Measurements from ENCODE around the gene GALNT18. TPM values are rescaled to one million over a fixed set of nuclear protein-coding genes. Genes with fewer than 3 reads are reported as not detected.

Gene GALNT18
- total RNA-seq, 1 donor, result 11.7 TPM

DNA sequence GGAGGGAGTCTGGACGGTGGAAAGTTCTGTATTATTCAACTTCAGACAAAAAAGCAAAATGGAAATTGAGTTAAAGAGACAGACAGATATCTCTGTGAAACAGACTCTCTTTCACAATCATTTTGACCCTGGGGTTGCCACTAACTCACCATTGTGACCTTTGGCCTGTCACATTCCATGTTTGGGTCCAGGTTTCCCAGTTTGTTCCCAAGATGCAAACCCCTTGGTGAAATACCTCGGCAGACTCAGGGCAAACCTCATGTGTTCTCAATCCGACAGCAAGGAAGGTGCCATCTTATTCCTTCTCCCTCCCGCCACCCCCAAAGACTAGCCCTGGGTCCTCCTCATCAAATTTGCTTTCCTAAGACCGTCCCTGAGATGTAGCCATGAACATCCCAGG, 41.8 kb downstream of the GALNT18 start:
- no peak overlapping the region for H3K4me3 ChIP-seq (ENCODE audit: low read depth, low read length)
- DNase-seq (ENCODE audit: low read depth), result no peak
- TF ChIP-seq, protein P1, sequence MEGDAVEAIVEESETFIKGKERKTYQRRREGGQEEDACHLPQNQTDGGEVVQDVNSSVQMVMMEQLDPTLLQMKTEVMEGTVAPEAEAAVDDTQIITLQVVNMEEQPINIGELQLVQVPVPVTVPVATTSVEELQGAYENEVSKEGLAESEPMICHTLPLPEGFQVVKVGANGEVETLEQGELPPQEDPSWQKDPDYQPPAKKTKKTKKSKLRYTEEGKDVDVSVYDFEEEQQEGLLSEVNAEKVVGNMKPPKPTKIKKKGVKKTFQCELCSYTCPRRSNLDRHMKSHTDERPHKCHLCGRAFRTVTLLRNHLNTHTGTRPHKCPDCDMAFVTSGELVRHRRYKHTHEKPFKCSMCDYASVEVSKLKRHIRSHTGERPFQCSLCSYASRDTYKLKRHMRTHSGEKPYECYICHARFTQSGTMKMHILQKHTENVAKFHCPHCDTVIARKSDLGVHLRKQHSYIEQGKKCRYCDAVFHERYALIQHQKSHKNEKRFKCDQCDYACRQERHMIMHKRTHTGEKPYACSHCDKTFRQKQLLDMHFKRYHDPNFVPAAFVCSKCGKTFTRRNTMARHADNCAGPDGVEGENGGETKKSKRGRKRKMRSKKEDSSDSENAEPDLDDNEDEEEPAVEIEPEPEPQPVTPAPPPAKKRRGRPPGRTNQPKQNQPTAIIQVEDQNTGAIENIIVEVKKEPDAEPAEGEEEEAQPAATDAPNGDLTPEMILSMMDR (IDR thresholded peaks at IDR 0.05; ENCODE audit: insufficient read depth, low read depth, low read length), result no peak

DNA sequence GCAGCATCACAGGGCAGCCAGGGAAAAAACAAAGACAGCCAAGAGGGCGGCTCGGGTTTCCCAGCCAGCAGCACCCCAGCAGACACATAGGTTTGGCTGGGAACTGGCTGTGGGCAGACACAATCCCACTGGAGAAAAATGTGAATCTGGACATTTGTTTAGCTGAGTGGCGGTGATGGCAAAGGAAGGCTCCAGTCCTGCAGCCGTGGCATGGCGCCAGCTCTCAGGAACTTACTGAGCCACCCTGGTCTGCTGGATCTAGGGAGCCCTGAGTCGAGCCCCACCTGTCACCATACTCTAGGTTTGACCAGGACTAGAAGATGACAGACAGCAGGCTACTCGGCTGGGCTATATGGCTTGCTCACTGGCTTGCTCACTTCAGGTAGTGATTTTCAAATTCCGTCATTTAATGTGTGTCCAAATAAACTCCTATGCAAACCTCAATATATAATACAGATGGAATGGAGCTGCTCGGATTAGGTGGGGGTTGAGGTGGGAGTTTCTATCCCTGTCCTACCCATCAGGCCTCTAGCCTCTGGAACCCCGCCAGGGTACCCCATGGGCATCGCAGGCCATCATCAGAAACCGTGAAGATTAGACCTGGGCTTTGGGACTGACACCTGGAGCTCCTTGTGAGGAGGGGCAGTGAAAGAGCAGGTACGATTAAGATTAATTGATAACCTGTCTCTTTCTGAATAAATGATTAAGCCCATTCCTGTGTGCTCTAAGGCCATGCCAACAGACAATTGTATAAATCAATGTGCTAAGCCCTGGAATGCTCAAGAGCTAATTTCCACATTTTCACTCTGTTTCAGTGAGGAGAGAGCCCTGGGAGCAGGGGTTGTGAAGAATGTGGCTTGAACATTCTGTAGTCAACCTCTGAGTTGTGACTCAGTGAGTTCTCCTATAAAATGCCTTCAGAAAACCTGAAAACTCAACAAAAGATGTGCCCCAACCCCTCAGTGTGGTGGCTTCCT, 42.5 kb downstream of the GALNT18 start:
- TF ChIP-seq, protein P1 (IDR thresholded peaks at IDR 0.05; ENCODE audit: insufficient read depth, low read depth, low read length), result no peak
- DNase-seq (ENCODE audit: low read depth), result no peak
- H3K4me3 ChIP-seq (ENCODE audit: low read depth, low read length), result no peak overlapping the region

DNA sequence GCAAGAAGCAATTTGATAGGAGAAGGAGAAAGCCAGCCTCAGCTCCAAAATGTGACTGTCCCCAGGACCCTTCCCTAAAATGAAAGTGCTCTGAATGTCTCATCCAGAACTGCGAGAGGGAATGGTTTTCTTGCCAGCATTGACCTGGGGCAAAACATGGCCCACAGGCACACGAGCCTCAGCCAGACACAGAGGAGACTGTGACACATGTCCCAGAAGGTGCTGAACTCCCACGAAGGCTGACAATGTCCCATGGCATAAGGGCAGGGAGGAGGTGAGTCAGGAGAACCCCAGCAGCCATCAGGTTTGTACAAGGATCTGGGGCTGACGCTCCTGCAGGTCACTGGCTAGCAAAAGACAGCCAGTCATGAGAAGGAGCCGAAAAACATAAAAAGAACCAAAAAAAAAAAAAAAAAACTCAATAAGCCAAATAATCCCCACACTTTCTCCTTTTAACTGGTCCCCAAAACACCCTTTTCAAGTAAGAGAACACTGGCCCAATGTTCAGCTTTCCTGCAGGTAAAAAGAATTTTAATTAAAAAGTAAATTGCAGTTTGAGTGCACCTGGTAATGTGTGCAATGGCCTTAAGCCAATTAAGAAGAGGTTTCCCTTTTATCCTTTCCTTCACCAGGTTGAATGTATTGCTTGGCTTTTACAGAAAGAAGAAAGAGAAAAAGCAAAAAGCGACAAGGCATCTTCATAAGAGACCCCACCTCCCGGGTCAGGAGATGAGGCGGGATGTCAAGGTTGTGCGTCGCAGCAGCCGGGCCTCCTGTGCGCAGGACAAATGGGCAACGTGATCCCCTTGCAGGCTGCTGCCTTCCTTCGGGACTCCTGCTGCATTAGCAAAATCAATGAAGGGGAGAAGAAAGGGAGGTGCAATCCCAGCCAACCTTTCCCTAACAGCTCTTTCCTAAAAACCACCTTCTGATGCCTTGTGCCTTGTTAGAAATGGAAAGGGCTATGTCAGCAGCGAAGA, 43.6 kb downstream of the GALNT18 start:
- TF ChIP-seq, protein P1 (IDR thresholded peaks at IDR 0.05; ENCODE audit: insufficient read depth, low read depth, low read length), result no peak
- no peak overlapping the region for H3K4me3 ChIP-seq (ENCODE audit: low read depth, low read length)
- no peak for DNase-seq (ENCODE audit: low read depth)

DNA sequence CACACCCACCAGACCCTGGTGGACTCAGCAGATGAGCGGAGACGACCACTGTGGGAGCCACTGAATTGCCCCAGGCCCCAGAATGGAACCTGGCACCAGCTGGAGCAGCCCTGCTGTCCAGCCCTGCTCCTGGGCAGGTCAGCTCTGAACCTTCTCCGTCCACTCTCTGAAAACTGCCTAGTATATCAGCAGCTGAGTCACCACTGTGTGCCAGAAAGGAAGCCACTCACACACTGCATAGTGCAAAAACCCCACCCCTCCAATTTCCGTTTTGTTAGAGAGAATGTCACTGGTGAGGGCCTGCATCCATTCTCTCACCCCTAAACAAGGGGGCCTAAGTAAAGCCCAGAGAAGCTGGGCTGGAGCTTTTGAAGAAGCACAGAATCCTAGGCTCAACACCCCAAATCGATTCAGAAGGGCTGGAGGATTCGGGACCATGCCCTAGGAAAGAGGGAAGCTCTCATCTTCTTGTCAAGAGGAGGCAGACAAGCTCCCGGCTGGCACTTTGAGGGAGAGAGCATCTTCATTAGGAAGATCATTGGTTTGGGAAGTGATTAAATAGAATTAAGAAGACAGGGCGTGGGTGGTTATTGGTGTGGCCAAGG, 44.5 kb downstream of the GALNT18 start:
- DNase-seq (ENCODE audit: low read depth), result no peak

DNA sequence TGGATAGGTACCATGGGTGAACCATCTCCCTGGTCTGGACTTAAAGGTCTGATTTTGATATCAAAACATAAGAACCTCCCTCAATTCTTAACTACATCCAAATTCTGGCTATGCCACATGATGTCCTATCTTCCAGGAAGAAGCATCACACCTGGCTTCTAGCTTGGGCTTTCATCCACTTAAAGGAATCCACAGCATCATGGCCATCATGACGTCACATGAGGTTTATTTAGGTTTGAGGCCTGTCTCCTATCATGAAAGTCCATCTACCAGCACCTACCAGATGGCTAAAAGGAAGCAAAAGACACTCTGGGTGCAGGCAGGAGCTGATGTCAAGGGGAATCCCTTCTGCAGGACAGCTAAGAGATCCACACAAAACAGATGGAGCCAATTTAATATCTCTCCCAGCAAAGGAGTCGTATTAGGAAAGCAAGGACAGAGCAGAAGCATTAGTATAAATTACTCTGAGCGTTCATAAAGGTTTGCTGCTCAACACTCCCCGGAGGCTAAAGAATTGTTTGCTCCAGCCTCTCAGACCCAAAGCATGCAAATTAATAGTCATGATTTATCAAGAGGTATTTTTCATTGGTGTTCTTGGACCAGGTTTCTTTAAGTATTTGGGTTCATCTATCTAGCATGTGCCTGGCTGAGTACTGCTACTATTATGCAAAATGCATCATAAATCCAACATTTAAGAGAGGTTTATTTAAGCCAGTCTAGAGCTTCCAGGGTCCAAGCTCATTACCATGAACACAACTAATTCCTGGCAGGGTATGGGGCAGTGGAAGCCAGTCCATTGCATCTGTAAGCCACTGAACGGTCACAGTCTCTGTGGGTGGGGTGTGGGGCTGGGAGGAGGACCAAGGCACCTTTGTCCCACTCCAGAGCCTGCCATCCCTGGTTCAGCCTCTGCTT, 47.2 kb downstream of the GALNT18 start:
- DNase-seq (ENCODE audit: low read depth), result no peak
- TF ChIP-seq, protein P1 (IDR thresholded peaks at IDR 0.05; ENCODE audit: insufficient read depth, low read depth, low read length), result no peak
- no peak overlapping the region for H3K4me3 ChIP-seq (ENCODE audit: low read depth, low read length)

More for the DNA sequence above, 44.5 kb downstream of the GALNT18 start:
- TF ChIP-seq, protein P1 (IDR thresholded peaks at IDR 0.05; ENCODE audit: insufficient read depth, low read depth, low read length), result no peak
- H3K4me3 ChIP-seq (ENCODE audit: low read depth, low read length), result no peak overlapping the region
